Type B pancreatic cell (in vitro differentiated cells): Measurements from ENCODE around the gene GTSE1. TPM values are rescaled to one million over a fixed set of nuclear protein-coding genes. Genes with fewer than 3 reads are reported as not detected.

Experiments used
- DNase-seq: peaks from one replicate; pipeline ENCODE4 v3.0.0; 2021; ENCODE audit warnings: mixed read lengths; ENCODE audit not compliant: unreplicated experiment; ENCODE audit errors: extremely low spot score
- H3K27ac Mint-ChIP-seq: 2 replicates; pipeline ENCODE4 v1.8.0; 2021; ENCODE audit warnings: mild to moderate bottlenecking, mixed read lengths
- H3K27me3 Mint-ChIP-seq: 2 replicates; pipeline ENCODE4 v1.8.0; 2021; ENCODE audit warnings: mixed read lengths
- H3K36me3 Mint-ChIP-seq: 2 replicates; pipeline ENCODE4 v1.8.0; 2021; ENCODE audit warnings: mixed read lengths
- H3K4me1 Mint-ChIP-seq: one replicate; pipeline ENCODE4 v1.8.0; 2021; ENCODE audit warnings: mixed read lengths; ENCODE audit not compliant: unreplicated experiment
- H3K4me3 Mint-ChIP-seq: 2 replicates; pipeline ENCODE4 v1.8.0; 2021; ENCODE audit warnings: mild to moderate bottlenecking, mixed read lengths
- H3K9me3 Mint-ChIP-seq: 2 replicates; pipeline ENCODE4 v1.8.0; 2021; ENCODE audit warnings: mixed read lengths
- total RNA-seq: library from RNA; stranded (reverse); gene quantifications from 2 replicates; pipeline ENCODE4 v1.2.1, GENCODE V29; 2021; ENCODE audit warnings: low replicate concordance
- TF ChIP-seq, protein P1 (sequence below): fragments of 200-600 bp; sonication (generic); conservative IDR thresholded peaks from 2 replicates; pipeline ENCODE4 v1.5.0; 2021; ENCODE audit warnings: antibody characterized with exemption, mild to moderate bottlenecking

Gene GTSE1
- total RNA-seq, 1 donor from 2014 or later: 39.6 TPM

- Mint-ChIP-seq H3K27ac (no peak overlapping the region), H3K36me3 (peaks cover 6% of the 10 kb centered on the region), H3K27me3 (no peaks in the 10 kb centered on the region), H3K4me1 (peaks cover 17% of the 10 kb centered on the region), H3K4me3 (no peak overlapping the region), H3K9me3 (no peaks in the 10 kb centered on the region)
- no peak for DNase-seq
- TF ChIP-seq, protein P1, sequence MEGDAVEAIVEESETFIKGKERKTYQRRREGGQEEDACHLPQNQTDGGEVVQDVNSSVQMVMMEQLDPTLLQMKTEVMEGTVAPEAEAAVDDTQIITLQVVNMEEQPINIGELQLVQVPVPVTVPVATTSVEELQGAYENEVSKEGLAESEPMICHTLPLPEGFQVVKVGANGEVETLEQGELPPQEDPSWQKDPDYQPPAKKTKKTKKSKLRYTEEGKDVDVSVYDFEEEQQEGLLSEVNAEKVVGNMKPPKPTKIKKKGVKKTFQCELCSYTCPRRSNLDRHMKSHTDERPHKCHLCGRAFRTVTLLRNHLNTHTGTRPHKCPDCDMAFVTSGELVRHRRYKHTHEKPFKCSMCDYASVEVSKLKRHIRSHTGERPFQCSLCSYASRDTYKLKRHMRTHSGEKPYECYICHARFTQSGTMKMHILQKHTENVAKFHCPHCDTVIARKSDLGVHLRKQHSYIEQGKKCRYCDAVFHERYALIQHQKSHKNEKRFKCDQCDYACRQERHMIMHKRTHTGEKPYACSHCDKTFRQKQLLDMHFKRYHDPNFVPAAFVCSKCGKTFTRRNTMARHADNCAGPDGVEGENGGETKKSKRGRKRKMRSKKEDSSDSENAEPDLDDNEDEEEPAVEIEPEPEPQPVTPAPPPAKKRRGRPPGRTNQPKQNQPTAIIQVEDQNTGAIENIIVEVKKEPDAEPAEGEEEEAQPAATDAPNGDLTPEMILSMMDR: no peak
Observed at GRCh38 chr22:46290843-46291785, 5.6 kb upstream of the GTSE1 start.

- peaks cover 6% of the 10 kb centered on the region for H3K36me3 Mint-ChIP-seq
- H3K4me1 Mint-ChIP-seq: peaks cover 23% of the 10 kb centered on the region
- no peak for DNase-seq
- H3K27ac Mint-ChIP-seq: no peak overlapping the region
- peaks cover 3% of the 10 kb centered on the region for H3K27me3 Mint-ChIP-seq
- no peak overlapping the region for H3K4me3 Mint-ChIP-seq
- TF ChIP-seq, protein P1: no peak
- no peaks in the 10 kb centered on the region for H3K9me3 Mint-ChIP-seq
Observed at GRCh38 chr22:46292173-46292572, 4.5 kb upstream of the GTSE1 start.

GRCh38 chr22:46292732-46293131, 3.9 kb upstream of the GTSE1 start:
- H3K9me3 Mint-ChIP-seq: no peaks in the 10 kb centered on the region
- TF ChIP-seq, protein P1: no peak
- DNase-seq: no peak
- H3K27me3 Mint-ChIP-seq: peaks cover 5% of the 10 kb centered on the region
- peaks cover 28% of the 10 kb centered on the region for H3K4me1 Mint-ChIP-seq
- no peak overlapping the region for H3K27ac Mint-ChIP-seq
- peaks cover 6% of the 10 kb centered on the region for H3K36me3 Mint-ChIP-seq
- no peak overlapping the region for H3K4me3 Mint-ChIP-seq

GRCh38 chr22:46293577-46294260, 3.0 kb upstream of the GTSE1 start:
- Mint-ChIP-seq H3K9me3 (no peaks in the 10 kb centered on the region), H3K36me3 (peaks cover 9% of the 10 kb centered on the region), H3K27ac (no peak overlapping the region), H3K4me3 (peak overlapping the region; percentile 7), H3K27me3 (peaks cover 7% of the 10 kb centered on the region), H3K4me1 (peaks cover 31% of the 10 kb centered on the region)
- DNase-seq: no peak
- TF ChIP-seq, protein P1: no peak

- no peaks in the 10 kb centered on the region for H3K9me3 Mint-ChIP-seq
- H3K27ac Mint-ChIP-seq: peak overlapping the region; percentile 38
- H3K27me3 Mint-ChIP-seq: peaks cover 9% of the 10 kb centered on the region
- DNase-seq: no peak
- H3K4me1 Mint-ChIP-seq: peaks cover 40% of the 10 kb centered on the region
- H3K36me3 Mint-ChIP-seq: peaks cover 11% of the 10 kb centered on the region
- TF ChIP-seq, protein P1: no peak
- H3K4me3 Mint-ChIP-seq: peak overlapping the region; percentile 95
Observed at GRCh38 chr22:46294784-46295183, 1.9 kb upstream of the GTSE1 start.
